GM12878 (cell line): ENCODE data around the gene RABL6. TPM values are rescaled to one million over a fixed set of nuclear protein-coding genes. Genes with fewer than 3 reads are reported as not detected.

Source experiments
- BHLHE40 ChIP-seq, 2 experiments: fragments of 450-650 bp in 1 of 2; IDR thresholded peaks; 2 replicates each; pipeline ENCODE4 v1.6.1; 2011 to 2017; ENCODE audit warnings: low read depth in 2 of 2, borderline replicate concordance in 1 of 2, improper control_type of control experiment in 1 of 2, low read length in 1 of 2, mild to moderate bottlenecking in 1 of 2
- DPF2 ChIP-seq: fragments of 450-650 bp; IDR thresholded peaks from 2 replicates; pipeline ENCODE4 v1.6.1; 2017; ENCODE audit warnings: mild to moderate bottlenecking
- EP300 ChIP-seq, 2 experiments: fragments of 150-350 bp in 1 of 2; IDR thresholded peaks; 2 replicates each; pipeline ENCODE4 v1.6.1; 2011 to 2012; ENCODE audit warnings: low read depth in 2 of 2, low read length in 2 of 2, borderline replicate concordance in 1 of 2, improper control_type of control experiment in 1 of 2, inconsistent platforms in 1 of 2; ENCODE audit not compliant: control insufficient read depth in 1 of 2
- FOXK2 ChIP-seq: fragments of 450-650 bp; IDR thresholded peaks from 2 replicates; pipeline ENCODE4 v1.6.1; 2017; ENCODE audit warnings: mild to moderate bottlenecking, moderate library complexity
- IKZF2 ChIP-seq, 2 experiments: fragments of 450-650 bp; IDR thresholded peaks; 2 replicates each; pipeline ENCODE4 v1.6.1; 2017; ENCODE audit warnings: mild to moderate bottlenecking in 2 of 2, moderate library complexity in 2 of 2
- NFYA ChIP-seq: IDR thresholded peaks from 2 replicates; pipeline ENCODE4 v1.6.1; 2011; ENCODE audit warnings: low read depth, mild to moderate bottlenecking, low read length, improper control_type of control experiment, borderline replicate concordance
- NFYB ChIP-seq: IDR thresholded peaks from 2 replicates; pipeline ENCODE4 v1.6.1; 2011; ENCODE audit warnings: low read depth, mild to moderate bottlenecking, low read length, improper control_type of control experiment, moderate library complexity; ENCODE audit not compliant: insufficient read depth
- NRF1 ChIP-seq: conservative IDR thresholded peaks from 2 replicates; pipeline ENCODE4 v1.6.1; 2011; ENCODE audit warnings: mild to moderate bottlenecking, low read depth, low read length, improper control_type of control experiment
- RB1 ChIP-seq: fragments of 450-650 bp; formaldehyde crosslinking; IDR thresholded peaks from 2 replicates; pipeline ENCODE4 v1.6.1; 2017; ENCODE audit warnings: mild to moderate bottlenecking, borderline replicate concordance
- SMAD1 ChIP-seq: fragments of 450-650 bp; IDR thresholded peaks from 2 replicates; pipeline ENCODE4 v1.6.1; 2018; ENCODE audit warnings: mild to moderate bottlenecking, low read depth; ENCODE audit not compliant: partially characterized antibody
- SRF ChIP-seq, 2 experiments: IDR thresholded peaks; 2 replicates each; pipeline ENCODE4 v1.6.1; 2011; ENCODE audit warnings: low read depth in 2 of 2, low read length in 2 of 2, mild to moderate bottlenecking in 1 of 2, moderate library complexity in 1 of 2
- STAT1 ChIP-seq: fragments of 450-650 bp; conservative IDR thresholded peaks from 2 replicates; pipeline ENCODE4 v1.6.1; 2014; ENCODE audit warnings: antibody characterized with exemption, mild to moderate bottlenecking
- YY1 ChIP-seq: IDR thresholded peaks from 2 replicates; pipeline ENCODE4 v1.6.1; 2011; ENCODE audit warnings: low read depth, mild to moderate bottlenecking, low read length
- polyA plus RNA-seq, 11 experiments: library from polyadenylated mRNA; depleted of rRNA in 4 of 11; unstranded in 6 of 11; stranded (reverse) in 5 of 11; fragments of >200 nt; fragmentation: Nextera tagmentation in 4 of 11; fragmentation: Illumina TruSeq in 1 of 11; extraction: Ambion mirVana in 4 of 11; extraction: Trizol in 1 of 11; gene quantifications; 1 replicate in 1 of 11; 2 replicates in 10 of 11; pipeline versions ENCODE4 v1.2.1 to v1.2.3, GENCODE V29; 2011 to 2016; ENCODE audit warnings: inconsistent platforms in 2 of 11, missing spikeins in 2 of 11, low read depth in 1 of 11
- total RNA-seq, 4 experiments: library from RNA; depleted of rRNA in 3 of 4; stranded (reverse); fragments of >200 nt in 3 of 4; fragmentation: Illumina TruSeq in 1 of 4; extraction: Trizol in 1 of 4; gene quantifications; 2 replicates each; pipeline versions ENCODE4 v1.2.1 to v1.2.3, GENCODE V29; 2013 to 2021
- TF ChIP-seq, protein P1 (sequence below): fragments of 450-650 bp; IDR thresholded peaks from 2 replicates; pipeline ENCODE4 v1.6.1; 2018; ENCODE audit warnings: borderline replicate concordance, mild to moderate bottlenecking; ENCODE audit not compliant: partially characterized antibody

RABL6 gene
- total and polyA plus RNA-seq, 10 of the 15 experiments (the other 5 are each of a cell fraction or from before 2014, with no cell fraction given) = 1.4 to 134 (median 42.7) TPM

DNA sequence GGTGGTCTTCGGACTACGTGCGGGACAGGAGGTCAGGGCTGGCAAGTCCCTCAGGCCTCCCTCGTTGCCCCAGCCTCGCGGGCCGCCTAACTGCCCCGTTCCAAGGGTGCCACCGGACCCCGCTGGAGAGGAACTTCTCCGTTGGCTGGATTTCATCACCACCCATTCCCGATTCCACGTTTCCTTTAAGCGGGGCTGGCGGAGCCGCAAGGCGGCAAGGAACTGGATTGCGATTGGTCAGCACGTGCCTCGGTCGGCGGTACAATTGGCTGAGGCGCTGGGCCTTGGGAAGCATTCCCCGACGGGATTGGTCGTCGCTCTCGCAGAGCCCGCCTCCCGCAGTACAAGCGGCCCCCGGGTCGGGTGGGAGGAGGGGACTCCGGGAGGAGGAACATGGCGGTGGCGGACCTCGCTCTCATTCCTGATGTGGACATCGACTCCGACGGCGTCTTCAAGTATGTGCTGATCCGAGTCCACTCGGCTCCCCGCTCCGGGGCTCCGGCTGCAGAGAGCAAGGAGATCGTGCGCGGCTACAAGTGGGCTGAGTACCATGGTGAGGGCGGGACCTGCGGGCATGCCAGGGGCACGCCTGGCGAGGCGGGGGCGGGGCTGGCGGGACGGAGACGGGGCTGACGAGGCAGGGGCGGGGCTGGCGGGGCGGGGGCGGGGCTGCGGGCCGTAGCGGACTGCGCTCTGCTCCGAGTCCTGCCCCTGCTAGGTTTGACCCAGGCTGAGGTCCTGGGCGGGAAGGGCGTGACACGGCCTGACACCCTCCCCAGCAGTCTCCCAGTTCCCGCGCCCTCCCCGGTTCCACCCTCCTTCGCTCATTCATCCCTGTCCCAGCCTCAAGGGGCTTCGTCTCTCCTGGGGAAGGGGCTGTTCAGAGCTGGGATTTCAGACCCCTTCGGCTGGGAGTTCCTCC, 41.6 kb downstream of the RABL6 start, which contains the start of gene PHPT1 (continued):
- peak; percentile 25 for TF ChIP-seq SMAD1
- no peak for TF ChIP-seq FOXK2
- TF ChIP-seq, protein P1, sequence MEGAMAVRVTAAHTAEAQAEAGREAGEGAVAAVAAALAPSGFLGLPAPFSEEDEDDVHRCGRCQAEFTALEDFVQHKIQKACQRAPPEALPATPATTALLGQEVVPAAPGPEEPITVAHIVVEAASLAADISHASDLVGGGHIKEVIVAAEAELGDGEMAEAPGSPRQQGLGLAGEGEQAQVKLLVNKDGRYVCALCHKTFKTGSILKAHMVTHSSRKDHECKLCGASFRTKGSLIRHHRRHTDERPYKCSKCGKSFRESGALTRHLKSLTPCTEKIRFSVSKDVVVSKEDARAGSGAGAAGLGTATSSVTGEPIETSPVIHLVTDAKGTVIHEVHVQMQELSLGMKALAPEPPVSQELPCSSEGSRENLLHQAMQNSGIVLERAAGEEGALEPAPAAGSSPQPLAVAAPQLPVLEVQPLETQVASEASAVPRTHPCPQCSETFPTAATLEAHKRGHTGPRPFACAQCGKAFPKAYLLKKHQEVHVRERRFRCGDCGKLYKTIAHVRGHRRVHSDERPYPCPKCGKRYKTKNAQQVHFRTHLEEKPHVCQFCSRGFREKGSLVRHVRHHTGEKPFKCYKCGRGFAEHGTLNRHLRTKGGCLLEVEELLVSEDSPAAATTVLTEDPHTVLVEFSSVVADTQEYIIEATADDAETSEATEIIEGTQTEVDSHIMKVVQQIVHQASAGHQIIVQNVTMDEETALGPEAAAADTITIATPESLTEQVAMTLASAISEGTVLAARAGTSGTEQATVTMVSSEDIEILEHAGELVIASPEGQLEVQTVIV = peak; percentile 73
- no peak for TF ChIP-seq DPF2
- peak; percentile 91 for TF ChIP-seq NFYA
- TF ChIP-seq RB1 = peak; percentile 85; the same call in 1 of the 2 replicates
- no peak for TF ChIP-seq NRF1
- peak; percentile 96 for TF ChIP-seq NFYB
- TF ChIP-seq EP300 (IDR thresholded peaks at IDR 0.05; ENCODE audit: borderline replicate concordance in 1 of 2, control insufficient read depth in 1 of 2, low read depth in 2 of 2, low read length in 2 of 2) = no peak
- peak; percentile 92 for TF ChIP-seq YY1
- peak; percentile 87 to 97 for TF ChIP-seq BHLHE40 (IDR thresholded peaks at IDR 0.05; ENCODE audit: borderline replicate concordance in 1 of 2, low read depth in 2 of 2, low read length in 1 of 2)
- no peak for TF ChIP-seq STAT1
- peak; percentile 70 to 78; a peak in 3 of 4 replicates for TF ChIP-seq IKZF2 (IDR thresholded peaks at IDR 0.05)
- TF ChIP-seq SRF (IDR thresholded peaks at IDR 0.05; ENCODE audit: low read depth in 2 of 2, low read length in 2 of 2) = no peak
- TF ChIP-seq, all 136 proteins: peak for 49
